MCF 10A (cell line): ENCODE measurements around the gene ZSWIM6. TPM values are rescaled to one million over a fixed set of nuclear protein-coding genes. Genes with fewer than 3 reads are reported as not detected.

ENCODE experiments used
- BruUV-seq: library from RNA; stranded (reverse); fragments of 400-500 nt; replicated peaks from 2 replicates; lab custom pipeline; 2021; lab: Mats Ljungman, UMichigan
- CTCF ChIA-PET: fragments of 300-600 bp; sonication (Branson Sonifier 250); formaldehyde crosslinking; extraction: SDS; loops from one replicate; lab custom pipeline; 2021; ENCODE audit warnings: antibody characterized with exemption, inconsistent platforms; lab: Yijun Ruan, JAX
- POLR2A ChIA-PET: fragments of 300-600, 350-650 bp; sonication (Branson Sonifier 250); formaldehyde crosslinking; extraction: SDS; loops from one replicate; lab custom pipeline; 2020; ENCODE audit warnings: antibody characterized with exemption, inconsistent platforms; lab: Yijun Ruan, JAX
- DNase-seq: peaks from one replicate; pipeline ENCODE4 v3.0.0-alpha.2; 2018; ENCODE audit not compliant: unreplicated experiment
- H3K27ac Mint-ChIP-seq: one replicate; pipeline ENCODE4 v1.8.0; 2022; ENCODE audit warnings: mild to moderate bottlenecking, low read depth, mixed read lengths; ENCODE audit not compliant: unreplicated experiment
- H3K27me3 Mint-ChIP-seq: one replicate; pipeline ENCODE4 v1.8.0; 2022; ENCODE audit warnings: mixed read lengths; ENCODE audit not compliant: insufficient read depth, unreplicated experiment
- H3K36me3 Mint-ChIP-seq: one replicate; pipeline ENCODE4 v1.8.0; 2022; ENCODE audit warnings: mild to moderate bottlenecking, moderate library complexity, mixed read lengths; ENCODE audit not compliant: insufficient read depth, unreplicated experiment
- H3K4me1 Mint-ChIP-seq: one replicate; pipeline ENCODE4 v1.8.0; 2022; ENCODE audit warnings: mixed read lengths; ENCODE audit not compliant: insufficient read depth, unreplicated experiment
- H3K4me3 Mint-ChIP-seq: one replicate; pipeline ENCODE4 v1.8.0; 2022; ENCODE audit warnings: mild to moderate bottlenecking, moderate library complexity, mixed read lengths; ENCODE audit not compliant: unreplicated experiment
- H3K9me3 Mint-ChIP-seq: one replicate; pipeline ENCODE4 v1.8.0; 2022; ENCODE audit warnings: mixed read lengths; ENCODE audit not compliant: unreplicated experiment
- intact Hi-C: fragments of 100-400 bp; cut with micrococcal nuclease; formaldehyde crosslinking; loops from 2 replicates; pipeline ENCODE4 v1.14.1; 2022
- total RNA-seq: library from RNA; stranded (reverse); gene quantifications from 2 replicates; pipeline ENCODE4 v1.2.3, GENCODE V29; 2022
- TF ChIP-seq, protein P1 (sequence below): fragments of 200-600 bp; IDR thresholded peaks from one replicate; pipeline ENCODE4 v1.8.0; 2022; ENCODE audit warnings: antibody characterized with exemption, mild to moderate bottlenecking; ENCODE audit not compliant: unreplicated experiment

ZSWIM6 gene
- total RNA-seq, 1 experiment from 2014 or later = 12.0 TPM

DNA sequence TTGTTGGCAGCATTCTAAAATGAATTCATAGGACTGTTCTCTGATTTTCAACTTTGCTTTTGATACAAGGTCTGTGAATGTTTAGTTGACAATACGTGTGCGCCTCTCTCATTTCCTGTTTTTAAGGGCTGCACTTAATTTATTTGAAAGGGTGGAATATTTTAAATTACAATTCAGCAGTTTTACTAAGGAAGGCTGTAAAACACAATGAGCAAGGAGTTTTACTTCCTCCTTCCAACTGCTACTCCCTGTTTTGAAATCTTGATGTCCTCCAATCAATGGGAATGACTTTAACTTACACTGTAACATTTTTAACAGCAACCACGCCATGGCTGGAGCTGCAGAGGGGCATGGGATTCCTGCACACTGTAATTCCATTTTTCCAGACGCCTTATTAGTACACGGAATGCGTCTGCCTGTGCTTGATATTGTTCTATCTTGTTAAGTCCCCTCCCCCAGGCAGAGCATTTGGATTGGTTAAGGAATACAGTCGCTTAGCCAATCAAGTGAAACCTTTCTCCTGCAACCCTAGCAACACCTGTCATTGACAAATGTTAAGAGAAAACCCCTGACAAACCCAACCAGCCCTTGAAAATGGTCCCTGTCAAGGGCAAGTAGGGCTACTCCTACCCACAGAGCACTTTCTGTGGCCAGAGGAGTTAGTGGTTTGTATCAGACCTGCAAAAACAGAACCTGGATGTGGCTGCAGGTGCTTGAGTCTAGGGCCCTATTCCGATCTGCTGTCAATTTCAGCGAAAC is 12.5 kb upstream of the ZSWIM6 start:
- Mint-ChIP-seq H3K4me3 (no peak overlapping the region), H3K36me3 (no peaks in the 10 kb centered on the region), H3K27ac (no peak overlapping the region), H3K4me1 (peaks cover 13% of the 10 kb centered on the region), H3K9me3 (no peaks in the 10 kb centered on the region), H3K27me3 (no peaks in the 10 kb centered on the region)
- BruUV-seq = no TSS peak
- intact Hi-C loops = no loop called here
- ChIA-PET POLR2A (interaction anchor here (0.6 kb wide), 1 partner anchor 138 kb away, joined by 3 read pairs; no protein-coding TSS in a partner anchor), CTCF (interaction anchor here (3.2 kb wide), 1 partner anchor 12 kb away, joined by 14 read pairs; the partner anchor contains the start of gene ZSWIM6)
- TF ChIP-seq, protein P1, sequence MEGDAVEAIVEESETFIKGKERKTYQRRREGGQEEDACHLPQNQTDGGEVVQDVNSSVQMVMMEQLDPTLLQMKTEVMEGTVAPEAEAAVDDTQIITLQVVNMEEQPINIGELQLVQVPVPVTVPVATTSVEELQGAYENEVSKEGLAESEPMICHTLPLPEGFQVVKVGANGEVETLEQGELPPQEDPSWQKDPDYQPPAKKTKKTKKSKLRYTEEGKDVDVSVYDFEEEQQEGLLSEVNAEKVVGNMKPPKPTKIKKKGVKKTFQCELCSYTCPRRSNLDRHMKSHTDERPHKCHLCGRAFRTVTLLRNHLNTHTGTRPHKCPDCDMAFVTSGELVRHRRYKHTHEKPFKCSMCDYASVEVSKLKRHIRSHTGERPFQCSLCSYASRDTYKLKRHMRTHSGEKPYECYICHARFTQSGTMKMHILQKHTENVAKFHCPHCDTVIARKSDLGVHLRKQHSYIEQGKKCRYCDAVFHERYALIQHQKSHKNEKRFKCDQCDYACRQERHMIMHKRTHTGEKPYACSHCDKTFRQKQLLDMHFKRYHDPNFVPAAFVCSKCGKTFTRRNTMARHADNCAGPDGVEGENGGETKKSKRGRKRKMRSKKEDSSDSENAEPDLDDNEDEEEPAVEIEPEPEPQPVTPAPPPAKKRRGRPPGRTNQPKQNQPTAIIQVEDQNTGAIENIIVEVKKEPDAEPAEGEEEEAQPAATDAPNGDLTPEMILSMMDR = no peak
- DNase-seq = no peak

DNA sequence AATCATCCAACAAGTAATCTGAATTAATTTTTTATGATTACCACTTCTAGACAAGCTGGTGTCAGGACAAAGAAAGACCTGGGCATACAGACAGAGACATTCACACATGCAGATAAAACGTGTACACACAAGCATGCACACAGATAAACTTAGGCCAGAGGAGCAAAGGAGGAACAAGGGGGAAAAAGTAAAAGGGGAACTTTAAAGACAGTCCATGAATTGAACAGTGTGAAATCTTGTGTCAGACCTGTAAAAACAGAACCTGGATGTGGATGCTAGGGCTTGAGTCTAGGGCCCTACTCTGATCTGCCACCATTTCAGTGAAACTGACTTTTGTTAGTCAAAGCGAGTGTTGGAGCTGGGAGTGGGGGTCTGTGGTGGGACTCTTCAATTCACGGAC is 11.2 kb upstream of the ZSWIM6 start:
- H3K9me3 Mint-ChIP-seq = no peaks in the 10 kb centered on the region
- no peaks in the 10 kb centered on the region for H3K36me3 Mint-ChIP-seq
- BruUV-seq = no TSS peak
- POLR2A ChIA-PET = interaction anchor here (0.6 kb wide), 1 partner anchor 15 kb away, joined by 3 read pairs; no protein-coding TSS in a partner anchor
- CTCF ChIA-PET = interaction anchor here (0.6 to 3.2 kb wide), 4 partner anchors 11 to 359 kb away, joined by 3 to 14 read pairs (median 4); partner anchors contain the start of gene ZSWIM6
- H3K4me1 Mint-ChIP-seq = peaks cover 13% of the 10 kb centered on the region
- TF ChIP-seq, protein P1 = no peak
- DNase-seq = no peak
- no peak overlapping the region for H3K27ac Mint-ChIP-seq
- H3K27me3 Mint-ChIP-seq = no peaks in the 10 kb centered on the region
- H3K4me3 Mint-ChIP-seq = no peak overlapping the region
- intact Hi-C loops = no loop called here

DNA sequence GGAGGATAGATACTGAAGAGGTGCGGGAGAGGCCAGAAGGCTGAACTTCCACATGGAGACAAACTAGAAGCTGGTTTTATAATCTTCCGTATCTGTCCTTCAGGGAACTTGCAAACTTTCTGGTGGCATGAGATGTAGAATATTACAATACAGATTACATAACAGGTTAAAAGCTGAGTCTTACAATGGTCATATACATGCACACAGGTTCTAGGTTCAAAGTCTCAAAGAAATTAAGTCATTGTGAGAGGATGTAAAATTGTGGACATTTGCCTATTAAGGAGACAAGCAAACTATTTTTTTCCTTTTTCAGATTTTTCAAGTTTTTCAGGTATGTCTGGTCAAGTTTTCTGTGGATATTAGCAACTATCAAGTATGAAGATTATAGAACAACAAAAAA is 10.4 kb upstream of the ZSWIM6 start:
- intact Hi-C loops = no loop called here
- Mint-ChIP-seq H3K9me3 (no peaks in the 10 kb centered on the region), H3K4me3 (no peak overlapping the region), H3K36me3 (no peaks in the 10 kb centered on the region), H3K27me3 (no peaks in the 10 kb centered on the region), H3K27ac (no peak overlapping the region), H3K4me1 (peaks cover 13% of the 10 kb centered on the region)
- no TSS peak for BruUV-seq
- CTCF ChIA-PET = interaction anchor here (0.6 to 3.2 kb wide), 5 partner anchors 10 to 1933 kb away, joined by 3 to 14 read pairs (median 4); partner anchors contain the start of gene ZSWIM6
- TF ChIP-seq, protein P1 = no peak
- DNase-seq = no peak
- POLR2A ChIA-PET = interaction anchor here (0.7 to 1.3 kb wide), 2 partner anchors 10 to 403 kb away, joined by 3 read pairs; no protein-coding TSS in a partner anchor
